Stimulated activated naive CD8-positive, alpha-beta T cell treated with anti-CD3 and anti-CD28 coated beads, Interleukin-15, amount 100 ng/mL, for 72 hours (primary cell): Measurements from ENCODE around the gene YEATS2.
"Not testable (repeated sequence)": the region's sequence is repeated elsewhere in the genome, so short reads cannot be mapped to it uniquely, and the experiment has no call there.

Source experiments
- ATAC-seq: fragments of 150-1000 bp; cut with Tn5 transposase; 2 replicates; pipeline ENCODE4 v1.10.0; 2021; ENCODE audit warnings: mild to moderate bottlenecking, moderate library complexity
- DNase-seq, 2 donors: peaks; one replicate each; pipeline ENCODE4 v3.0.0; 2021 to 2022
- H3K27ac Mint-ChIP-seq, 2 donors: one replicate each; pipeline ENCODE4 v1.8.0; 2022; ENCODE audit warnings: mild to moderate bottlenecking in 2 of 2, mixed read lengths in 2 of 2, moderate library complexity in 2 of 2
- H3K27me3 Mint-ChIP-seq: one replicate; pipeline ENCODE4 v1.8.0; 2022; ENCODE audit warnings: mixed read lengths
- H3K4me1 Mint-ChIP-seq: one replicate; pipeline ENCODE4 v1.8.0; 2022; ENCODE audit warnings: mild to moderate bottlenecking, mixed read lengths
- H3K4me3 Mint-ChIP-seq, 2 donors: one replicate each; pipeline ENCODE4 v1.8.0; 2022; ENCODE audit warnings: mild to moderate bottlenecking in 2 of 2, mixed read lengths in 2 of 2, moderate library complexity in 1 of 2
- H3K9me3 Mint-ChIP-seq, 2 donors: one replicate each; pipeline ENCODE4 v1.8.0; 2022; ENCODE audit warnings: mixed read lengths in 2 of 2

The YEATS2 gene

DNA sequence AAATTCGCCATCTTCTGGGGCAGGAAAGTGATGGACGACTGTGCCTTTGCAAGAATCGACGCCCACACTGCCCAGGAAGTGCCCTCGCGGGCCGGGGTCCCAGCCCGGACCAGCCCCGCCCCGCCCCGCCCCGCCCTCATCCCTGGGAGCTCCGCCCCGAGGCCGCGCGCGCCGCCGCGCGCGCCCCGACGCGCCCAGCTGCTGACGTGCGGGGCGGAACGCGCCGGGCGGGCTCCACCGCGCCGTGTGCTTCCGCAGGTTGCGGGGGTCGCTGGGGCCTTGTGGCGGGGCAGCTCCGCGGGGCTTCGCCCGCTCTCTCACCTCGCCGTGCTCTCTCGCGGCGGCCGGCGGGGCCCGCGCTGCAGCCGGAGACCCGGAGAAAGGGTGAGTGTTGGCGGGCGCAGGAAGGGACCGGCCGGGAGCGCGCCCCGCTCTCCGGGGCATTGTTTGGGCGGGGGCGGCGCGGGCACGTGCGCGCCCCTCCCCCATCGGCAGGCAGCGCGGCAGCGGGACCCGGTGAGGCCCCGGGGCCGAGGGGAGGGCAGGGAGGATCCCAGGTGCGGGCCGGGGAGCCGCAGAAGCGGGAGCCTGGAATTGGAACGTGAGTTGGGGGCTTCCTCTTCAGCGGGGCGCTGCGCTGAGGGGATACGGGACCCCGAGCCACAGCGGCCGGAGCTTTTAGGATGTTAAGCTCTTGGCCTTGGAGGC, at the start of gene YEATS2:
Gene YEATS2 (plus strand): TSS at position 188 of the 708 bp plus-strand sequence. CDS start 17,366 bp downstream, outside the sequence.
- ATAC-seq (peak; percentile 90), DNase-seq (peak; percentile 75 to 83)
- H3K27ac Mint-ChIP-seq, result peak within 1 kb of the TSS; percentile 37 to 94

DNA sequence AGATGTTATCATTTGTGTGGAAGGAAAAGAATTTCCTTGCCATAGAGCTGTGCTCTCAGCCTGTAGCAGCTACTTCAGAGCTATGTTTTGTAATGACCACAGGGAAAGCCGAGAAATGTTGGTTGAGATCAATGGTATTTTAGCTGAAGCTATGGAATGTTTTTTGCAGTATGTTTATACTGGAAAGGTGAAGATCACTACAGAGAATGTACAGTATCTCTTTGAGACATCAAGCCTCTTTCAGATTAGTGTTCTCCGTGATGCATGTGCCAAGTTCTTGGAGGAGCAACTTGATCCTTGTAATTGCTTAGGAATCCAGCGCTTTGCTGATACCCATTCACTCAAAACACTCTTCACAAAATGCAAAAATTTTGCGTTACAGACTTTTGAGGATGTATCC, 47.0 kb upstream of the YEATS2 start:
- H3K27me3 Mint-ChIP-seq, result no peaks in the 10 kb centered on the region
- H3K4me3 Mint-ChIP-seq, result no peak overlapping the region
- peaks cover 23 to 26% of the 10 kb centered on the region in 2 donors for H3K9me3 Mint-ChIP-seq
- H3K27ac Mint-ChIP-seq, result no peak overlapping the region
- ATAC-seq (no peak), DNase-seq (no peak)
- H3K4me1 Mint-ChIP-seq, result peaks cover 7% of the 10 kb centered on the region

More for the DNA sequence above, at the start of gene YEATS2:
- H3K4me1 Mint-ChIP-seq, result peaks cover 44% of the 10 kb centered on the region
- peak within 1 kb of the TSS; percentile 86 to 94 for H3K4me3 Mint-ChIP-seq
- H3K27me3 Mint-ChIP-seq, result no peaks in the 10 kb centered on the region
- no peaks in the 10 kb centered on the region for H3K9me3 Mint-ChIP-seq

DNA sequence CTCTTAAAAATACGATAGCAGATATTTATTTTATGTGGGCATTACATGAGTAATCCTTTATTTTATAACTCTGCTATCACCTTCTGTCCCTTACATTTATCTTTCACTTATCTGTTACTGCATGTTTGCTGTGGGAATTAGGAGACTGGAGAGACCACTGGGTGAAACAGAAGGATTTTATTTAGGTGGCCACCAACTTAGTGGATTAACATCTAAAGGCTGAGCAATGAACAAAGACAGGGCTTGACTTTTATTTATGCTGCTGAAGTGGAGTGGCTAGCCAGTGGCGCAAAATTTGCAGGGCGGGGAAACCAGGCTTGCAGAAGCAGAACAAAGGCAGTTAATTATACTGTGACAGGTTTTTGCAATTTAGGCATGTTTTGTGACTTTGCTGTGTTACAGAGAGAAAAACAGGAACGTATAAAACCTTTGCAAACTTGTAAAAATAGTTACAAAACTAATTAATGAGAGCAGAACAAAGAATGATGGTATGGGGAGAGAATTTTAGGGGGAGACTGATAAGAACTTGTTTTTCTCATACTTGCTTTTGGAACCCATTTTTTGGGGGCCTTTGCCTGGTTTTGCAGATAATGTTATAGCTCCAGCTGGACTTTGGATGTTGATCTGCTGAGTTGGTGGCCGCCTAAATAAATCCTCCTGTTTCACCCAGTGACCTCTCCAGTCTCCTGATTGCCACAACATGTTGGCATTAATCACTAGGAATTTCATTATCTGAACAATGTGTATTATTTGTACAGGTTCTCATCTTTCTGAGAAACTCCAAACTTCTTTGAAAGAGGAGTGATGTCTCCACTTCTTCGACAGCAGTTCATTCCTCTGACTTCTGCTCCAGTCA, 44.2 kb upstream of the YEATS2 start:
- H3K4me3 Mint-ChIP-seq, result no peak overlapping the region
- no peak for ATAC-seq
- H3K9me3 Mint-ChIP-seq, result peaks cover 35 to 37% of the 10 kb centered on the region in 2 donors

DNA sequence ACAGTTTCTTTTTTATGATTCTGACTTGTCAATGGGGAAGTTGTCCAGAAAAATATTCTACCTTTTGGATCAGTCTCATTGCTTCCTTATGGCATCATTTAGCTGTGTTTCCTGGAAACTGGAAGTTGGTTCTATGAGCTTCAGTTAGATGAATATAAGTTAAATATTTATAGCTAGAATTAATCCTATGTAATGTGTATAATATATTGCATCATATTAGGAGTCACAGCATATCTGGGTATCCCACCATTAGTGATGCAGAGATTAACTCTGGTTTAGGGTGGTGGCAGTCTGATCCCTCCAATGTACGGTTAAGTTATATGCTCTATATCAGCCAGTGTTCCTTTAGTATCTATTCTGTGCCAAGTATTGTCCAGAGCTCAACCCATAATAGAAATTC, 42.9 kb upstream of the YEATS2 start:
- Mint-ChIP-seq H3K27me3 (no peaks in the 10 kb centered on the region), H3K9me3 (peaks cover 35 to 37% of the 10 kb centered on the region in 2 donors), H3K27ac (no peak overlapping the region), H3K4me3 (no peak overlapping the region), H3K4me1 (peaks cover 10% of the 10 kb centered on the region)
- DNase-seq (no peak), ATAC-seq (no peak)

More for the DNA sequence above, 44.2 kb upstream of the YEATS2 start:
- no peak for DNase-seq
- Mint-ChIP-seq H3K4me1 (peaks cover 5% of the 10 kb centered on the region), H3K27ac (peak overlapping the region in 1 of 2 donors; percentile 42), H3K27me3 (no peaks in the 10 kb centered on the region)

DNA sequence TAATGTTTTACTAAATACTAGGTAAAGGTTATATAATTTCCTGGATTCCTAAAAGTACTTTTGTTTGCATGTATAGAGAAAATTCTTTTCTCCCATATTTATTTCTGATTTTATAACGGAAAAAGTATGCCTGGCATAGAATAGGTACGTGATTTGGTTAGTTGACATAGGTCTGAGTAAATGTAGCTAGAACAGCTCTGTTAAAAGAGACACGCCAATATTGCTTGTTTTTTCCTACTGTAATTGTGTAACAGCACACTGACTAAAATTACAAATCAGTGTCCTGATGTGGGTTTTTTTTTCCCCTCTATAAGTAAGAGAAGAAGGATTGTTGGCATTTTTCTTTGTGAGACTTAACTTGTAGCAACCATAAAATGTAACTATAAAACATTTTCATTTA, 35.5 kb upstream of the YEATS2 start:
- H3K4me1 Mint-ChIP-seq, result peaks cover 5% of the 10 kb centered on the region
- no peak for ATAC-seq
- DNase-seq, result no peak
- no peak overlapping the region for H3K27ac Mint-ChIP-seq
- H3K27me3 Mint-ChIP-seq, result no peaks in the 10 kb centered on the region
- H3K4me3 Mint-ChIP-seq, result no peak overlapping the region
- H3K9me3 Mint-ChIP-seq, result peaks cover 1 to 6% of the 10 kb centered on the region in 2 donors

DNA sequence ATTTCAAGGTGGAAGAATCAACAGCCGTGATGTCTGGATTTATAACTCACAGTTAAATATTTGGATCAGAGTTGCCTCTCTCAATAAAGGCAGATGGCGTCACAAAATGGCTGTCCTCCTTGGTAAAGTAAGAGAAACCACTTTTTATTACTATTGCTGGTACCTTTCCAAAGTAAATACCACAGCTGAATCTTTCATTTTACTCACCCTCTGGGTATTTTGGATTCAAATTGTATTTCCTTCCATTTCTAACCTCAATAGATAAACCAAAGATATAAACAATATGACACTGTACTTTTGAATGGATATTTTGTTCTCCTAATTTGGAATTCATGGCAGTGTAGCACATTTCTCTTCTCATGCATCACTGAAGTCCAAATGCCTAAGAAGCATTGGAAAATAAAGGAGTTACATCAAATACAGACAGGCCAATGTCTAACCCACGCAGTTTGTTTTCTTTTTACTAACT, 32.6 kb upstream of the YEATS2 start:
- no peak overlapping the region for H3K27ac Mint-ChIP-seq
- no peaks in the 10 kb centered on the region for H3K4me1 Mint-ChIP-seq
- no peak overlapping the region for H3K4me3 Mint-ChIP-seq
- no peaks in the 10 kb centered on the region for H3K27me3 Mint-ChIP-seq
- DNase-seq, result no peak
- peaks cover 0 to 4% of the 10 kb centered on the region in 2 donors for H3K9me3 Mint-ChIP-seq
- no peak for ATAC-seq

DNA sequence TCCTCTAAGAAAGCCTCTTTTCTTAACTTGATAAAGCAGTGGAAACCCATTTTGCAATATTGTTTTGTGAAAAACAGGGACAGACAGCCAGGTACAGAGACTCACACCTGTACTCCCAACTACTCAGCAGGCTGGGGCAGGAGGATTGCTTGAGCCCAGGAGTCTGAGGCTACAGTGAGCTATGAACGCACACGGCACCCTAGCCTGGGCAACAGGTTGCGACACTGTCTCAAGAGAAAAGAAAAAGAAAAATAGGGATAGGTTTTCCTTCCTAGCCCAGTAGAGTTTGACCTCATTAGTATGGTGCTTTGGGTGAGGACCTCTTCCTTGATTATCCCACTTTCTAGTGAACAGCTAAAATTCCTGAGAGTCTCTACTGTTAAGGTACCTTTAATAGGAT, 17.5 kb upstream of the YEATS2 start:
- Mint-ChIP-seq H3K27ac (no peak overlapping the region), H3K4me1 (peaks cover 6% of the 10 kb centered on the region), H3K27me3 (no peaks in the 10 kb centered on the region), H3K4me3 (no peak overlapping the region), H3K9me3 (no peaks in the 10 kb centered on the region)
- ATAC-seq, result no peak
- DNase-seq, result no peak

DNA sequence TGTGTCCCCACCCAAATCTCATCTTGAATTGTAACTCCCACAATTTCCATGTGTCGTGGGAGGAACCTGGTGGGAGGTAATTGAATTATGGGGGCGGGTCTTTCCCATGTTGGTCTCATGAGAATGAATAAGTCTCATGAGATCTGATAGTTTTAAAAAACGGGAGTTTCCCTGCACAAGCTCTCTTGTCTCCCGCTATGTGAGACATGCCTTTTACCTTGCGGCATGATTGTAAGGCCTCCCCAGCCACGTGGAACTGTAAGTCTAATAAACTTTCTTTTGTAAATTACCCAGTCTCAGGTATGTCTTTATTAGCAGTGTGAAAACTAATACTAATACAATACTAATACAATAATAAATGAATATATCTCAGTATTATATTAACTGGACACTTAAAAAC, 9.9 kb upstream of the YEATS2 start:
- DNase-seq (no peak), ATAC-seq (no peak)
- Mint-ChIP-seq H3K9me3 (no peaks in the 10 kb centered on the region), H3K27me3 (no peaks in the 10 kb centered on the region), H3K4me3 (no peak overlapping the region), H3K27ac (no peak overlapping the region), H3K4me1 (no peaks in the 10 kb centered on the region)

DNA sequence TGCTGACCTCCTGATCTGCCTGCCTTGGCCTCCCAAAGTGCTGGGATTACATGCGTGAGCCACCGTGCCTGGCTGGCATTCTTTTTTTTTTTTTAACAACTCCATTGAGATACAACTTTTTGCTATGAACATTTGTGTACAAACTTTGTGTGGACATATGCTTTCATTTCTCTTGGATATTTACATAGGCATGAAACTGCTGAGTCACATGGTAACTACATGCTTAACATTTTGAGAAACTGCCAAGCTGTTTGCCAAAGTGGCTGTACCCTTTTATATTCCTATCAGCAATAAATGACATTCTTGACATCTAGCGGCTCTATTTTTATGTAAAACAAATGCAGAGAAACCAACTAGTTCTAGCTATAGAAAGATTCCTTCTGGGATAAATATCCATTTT, 8.7 kb upstream of the YEATS2 start:
- no peak for ATAC-seq
- Mint-ChIP-seq H3K9me3 (no peaks in the 10 kb centered on the region), H3K4me1 (no peaks in the 10 kb centered on the region), H3K4me3 (no peak overlapping the region), H3K27ac (no peak overlapping the region), H3K27me3 (no peaks in the 10 kb centered on the region)
- no peak for DNase-seq

DNA sequence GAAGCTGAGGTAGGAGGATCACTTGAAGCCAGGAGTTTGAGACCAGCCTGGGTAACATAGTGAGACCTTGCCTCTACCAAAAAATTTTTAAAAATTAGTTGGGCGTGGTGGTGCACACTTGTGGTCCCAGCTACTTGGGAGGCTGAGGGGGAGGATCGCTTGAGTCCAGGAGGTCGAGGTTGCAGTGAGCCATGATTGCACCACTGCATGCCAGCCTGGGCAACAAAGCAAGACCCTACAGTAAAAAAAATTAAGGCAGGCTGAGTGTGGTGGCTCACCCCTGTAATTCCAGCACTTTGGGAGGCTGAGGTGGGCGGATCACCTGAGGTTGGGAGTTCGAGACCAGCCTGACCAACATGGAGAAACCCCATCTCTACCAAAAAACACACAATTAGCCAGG, 8.0 kb upstream of the YEATS2 start:
- H3K27ac Mint-ChIP-seq, DNase-seq, H3K4me3 Mint-ChIP-seq: not testable (repeated sequence)

DNA sequence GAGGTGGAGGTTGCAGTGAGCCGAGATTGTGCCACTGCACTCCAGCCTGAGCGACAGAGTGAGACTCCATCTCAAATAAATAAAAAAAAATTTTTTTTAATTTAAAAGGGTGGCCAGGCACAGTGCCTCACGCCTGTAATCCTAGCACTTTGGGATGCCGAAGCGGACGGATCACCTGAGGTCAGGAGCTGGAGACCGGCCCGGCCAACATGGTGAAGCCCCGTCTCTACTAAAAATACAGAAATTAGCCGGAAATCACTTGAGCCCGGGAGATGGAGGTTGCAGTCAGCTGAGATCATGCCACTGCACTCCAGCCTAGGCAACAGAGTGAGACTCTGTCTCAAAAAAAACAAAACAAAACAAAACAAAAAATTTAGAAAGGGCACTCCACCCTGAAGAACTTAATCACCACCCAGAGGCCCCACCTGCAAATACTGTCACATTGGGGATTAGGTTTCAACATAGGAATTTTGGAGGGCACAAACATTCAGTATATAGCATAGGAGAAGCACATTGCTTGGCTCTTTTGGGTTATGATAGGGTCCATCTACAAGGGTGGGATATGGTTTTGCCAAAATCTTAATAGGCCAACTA, 7.1 kb upstream of the YEATS2 start:
- Mint-ChIP-seq H3K4me1 (no peaks in the 10 kb centered on the region), H3K9me3 (no peaks in the 10 kb centered on the region), H3K27ac (no peak overlapping the region), H3K27me3 (no peaks in the 10 kb centered on the region), H3K4me3 (no peak overlapping the region)
- DNase-seq, result no peak
- no peak for ATAC-seq

More for the DNA sequence above, 8.0 kb upstream of the YEATS2 start:
- H3K27me3 Mint-ChIP-seq, H3K4me1 Mint-ChIP-seq, H3K9me3 Mint-ChIP-seq, ATAC-seq: not testable (repeated sequence)

DNA sequence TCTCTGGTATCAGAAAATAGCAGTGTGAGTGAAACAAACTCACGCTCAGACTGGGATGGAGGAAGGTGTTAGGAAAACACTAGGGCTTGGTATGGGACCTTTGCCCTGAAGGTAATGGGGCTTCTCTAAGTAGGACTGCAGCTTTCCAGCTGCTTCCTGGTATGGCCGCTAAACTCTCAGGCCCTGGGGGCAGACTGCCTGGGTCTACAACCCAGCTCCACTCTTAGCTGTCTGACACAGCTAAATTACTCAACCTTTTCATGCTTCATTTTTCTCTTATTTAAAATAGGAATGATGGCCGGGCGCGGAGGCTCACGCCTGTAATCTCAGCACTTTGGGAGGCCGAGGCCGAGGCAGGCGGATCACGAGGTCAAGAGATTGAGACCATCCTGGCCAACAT, 5.2 kb upstream of the YEATS2 start:
- no peaks in the 10 kb centered on the region for H3K27me3 Mint-ChIP-seq
- H3K4me3 Mint-ChIP-seq, result no peak overlapping the region
- no peak overlapping the region for H3K27ac Mint-ChIP-seq
- H3K4me1 Mint-ChIP-seq, result peaks cover 6% of the 10 kb centered on the region
- ATAC-seq (no peak), DNase-seq (no peak)
- no peaks in the 10 kb centered on the region for H3K9me3 Mint-ChIP-seq

DNA sequence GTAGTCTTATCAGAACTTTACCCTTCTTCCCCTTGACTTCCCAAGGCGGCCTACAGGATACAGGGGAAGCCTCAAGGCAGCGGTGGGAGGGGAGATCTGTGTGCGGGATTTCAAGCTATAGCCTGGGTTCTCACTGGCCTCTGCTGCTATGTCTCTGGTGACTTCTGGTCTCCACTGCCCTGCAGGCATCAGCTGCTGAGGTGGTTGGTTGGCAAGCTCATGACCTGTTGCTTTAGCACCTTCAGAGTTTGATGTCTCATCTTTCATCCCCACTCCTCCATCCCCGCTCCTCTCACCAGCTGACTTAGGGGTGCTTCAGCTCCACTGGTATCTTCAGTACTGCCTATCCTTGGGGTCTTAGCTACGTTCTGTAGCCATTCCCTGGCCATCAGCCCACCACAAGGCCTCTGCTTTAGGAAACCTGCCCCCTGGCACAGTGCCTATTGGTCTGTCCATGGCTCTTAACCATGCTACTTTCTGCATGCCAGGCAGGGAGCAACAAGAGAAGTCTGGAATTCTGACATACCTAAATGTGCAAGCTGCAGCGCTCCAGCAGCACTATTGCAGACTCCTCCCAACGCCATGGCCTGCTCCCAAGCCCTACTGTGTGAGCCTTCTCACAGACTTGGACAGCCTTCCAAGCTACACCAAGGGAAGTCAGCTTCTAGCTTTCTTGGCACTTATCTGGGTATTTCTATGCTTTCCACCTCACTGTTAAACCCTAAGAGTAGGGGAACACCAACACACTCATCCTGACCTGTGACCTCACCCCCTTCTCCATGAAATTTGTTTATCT, 1.8 kb upstream of the YEATS2 start:
- H3K27me3 Mint-ChIP-seq, result no peaks in the 10 kb centered on the region
- H3K4me3 Mint-ChIP-seq, result no peak overlapping the region
- DNase-seq (no peak), ATAC-seq (no peak)
- H3K9me3 Mint-ChIP-seq, result no peaks in the 10 kb centered on the region
- H3K27ac Mint-ChIP-seq, result no peak overlapping the region
- H3K4me1 Mint-ChIP-seq, result peaks cover 29% of the 10 kb centered on the region

DNA sequence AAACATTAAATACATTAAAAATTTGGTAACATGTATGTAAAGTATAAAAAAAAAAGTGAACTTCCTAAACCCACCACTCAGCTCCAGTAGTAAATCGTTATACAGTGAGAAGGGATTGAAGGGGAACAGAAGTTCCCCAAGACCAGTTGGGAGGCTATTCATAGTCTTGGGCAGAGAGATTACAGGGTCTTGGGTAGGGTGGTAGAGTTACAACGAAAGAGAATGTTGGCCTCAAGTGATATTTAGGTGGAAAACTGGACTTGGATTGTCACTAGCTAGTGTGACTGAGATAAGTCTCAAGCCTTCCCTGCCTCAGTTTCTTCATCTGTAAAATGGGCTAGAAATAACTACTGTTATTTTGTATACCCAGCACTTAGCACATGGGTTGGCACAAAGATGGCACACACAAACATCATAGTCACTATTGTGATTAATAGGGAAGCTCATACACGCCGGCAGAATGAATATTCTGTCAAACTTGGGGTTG, 431 bp upstream of the YEATS2 start:
- no peak for ATAC-seq
- H3K4me1 Mint-ChIP-seq, result peaks cover 38% of the 10 kb centered on the region

DNA sequence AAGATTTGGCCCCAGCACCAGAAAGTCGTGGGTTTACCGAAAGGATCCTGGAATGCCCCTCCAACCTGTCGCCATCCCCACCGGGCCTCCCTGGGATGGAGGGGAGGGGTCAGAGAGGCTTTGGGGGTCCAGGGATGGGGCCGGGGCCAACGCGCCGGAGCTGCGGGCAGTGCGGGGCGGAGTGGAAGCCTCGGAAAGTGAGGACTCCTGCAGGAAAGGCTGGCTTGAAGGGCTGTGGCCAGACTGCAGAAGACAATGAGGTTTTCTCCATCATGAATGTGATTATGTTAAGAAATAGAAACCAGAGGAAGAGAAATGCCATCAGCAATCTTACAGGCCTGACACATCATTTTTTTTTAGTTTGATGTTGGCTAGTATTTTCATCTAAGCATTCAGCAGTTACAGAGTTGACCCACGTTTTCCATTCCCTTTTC, 738 bp downstream of the YEATS2 start:
- DNase-seq, result peak; percentile 40 to 48
- no peaks in the 10 kb centered on the region for H3K27me3 Mint-ChIP-seq
- H3K9me3 Mint-ChIP-seq, result no peaks in the 10 kb centered on the region
- H3K4me1 Mint-ChIP-seq, result peaks cover 44% of the 10 kb centered on the region
- H3K27ac Mint-ChIP-seq, result peak overlapping the region; percentile 37 to 94
- peak; percentile 26 for ATAC-seq
- H3K4me3 Mint-ChIP-seq, result peak overlapping the region; percentile 86 to 94

More for the DNA sequence above, 431 bp upstream of the YEATS2 start:
- H3K27me3 Mint-ChIP-seq, result no peaks in the 10 kb centered on the region
- no peaks in the 10 kb centered on the region for H3K9me3 Mint-ChIP-seq
- peak overlapping the region; percentile 15 to 89 for H3K27ac Mint-ChIP-seq
- no peak for DNase-seq
- peak overlapping the region; percentile 71 to 81 for H3K4me3 Mint-ChIP-seq
